GM19240 (cell line): Measurements from ENCODE around the gene BTN3A1.
"Not testable (repeated sequence)": the region's sequence is repeated elsewhere in the genome, so short reads cannot be mapped to it uniquely, and the experiment has no call there.

Experiments
- DNase-seq: peaks from one replicate; pipeline ENCODE4 v3.0.0; 2011; ENCODE audit warnings: low spot score; ENCODE audit not compliant: insufficient read length

The BTN3A1 gene

DNA sequence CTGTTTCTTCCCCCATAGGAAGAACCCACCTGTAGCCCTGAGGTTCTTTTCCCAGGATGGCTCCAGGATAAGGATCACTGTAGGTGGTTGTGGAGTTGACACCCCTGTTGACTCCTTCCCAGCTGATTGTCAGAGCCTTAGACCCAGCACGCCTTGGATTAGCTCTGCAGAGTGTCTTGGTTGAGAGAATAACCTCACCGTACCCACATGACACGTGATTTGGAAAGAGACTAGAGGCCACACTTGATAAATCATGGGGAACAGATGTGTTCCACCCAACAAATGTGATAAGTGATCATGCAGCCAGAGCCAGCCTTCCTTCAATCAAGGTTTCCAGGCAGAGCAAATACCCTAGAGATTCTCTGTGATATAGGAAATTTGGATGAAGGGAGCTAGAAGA, 12.2 kb downstream of the BTN3A1 start:
- DNase-seq, result no peak

DNA sequence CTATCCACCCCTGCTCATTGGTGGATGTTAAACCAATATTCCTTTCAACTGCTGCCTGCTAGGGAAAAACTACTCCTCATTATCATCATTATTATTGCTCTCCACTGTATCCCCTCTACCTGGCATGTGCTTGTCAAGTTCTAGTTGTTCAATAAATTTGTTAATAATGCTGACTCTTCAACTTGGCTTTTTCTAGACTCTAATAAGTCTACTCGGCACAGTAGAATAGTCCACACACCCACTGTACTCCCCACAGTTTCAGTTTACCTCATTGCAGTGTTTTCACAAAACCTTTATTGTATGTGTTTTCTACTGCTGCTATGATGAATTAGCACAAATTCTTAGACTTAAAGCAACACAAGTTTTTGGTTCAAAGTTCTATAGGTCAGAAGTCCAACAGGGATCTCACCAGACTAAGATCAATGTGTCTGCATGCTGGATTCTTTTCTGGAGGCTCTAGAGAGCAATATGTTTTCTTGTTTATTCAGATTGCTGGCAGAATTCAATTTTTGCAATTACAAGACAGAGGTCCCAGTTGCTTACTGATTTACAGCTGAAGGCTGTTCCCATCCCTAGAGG, 13.1 kb downstream of the BTN3A1 start:
- no peak for DNase-seq

DNA sequence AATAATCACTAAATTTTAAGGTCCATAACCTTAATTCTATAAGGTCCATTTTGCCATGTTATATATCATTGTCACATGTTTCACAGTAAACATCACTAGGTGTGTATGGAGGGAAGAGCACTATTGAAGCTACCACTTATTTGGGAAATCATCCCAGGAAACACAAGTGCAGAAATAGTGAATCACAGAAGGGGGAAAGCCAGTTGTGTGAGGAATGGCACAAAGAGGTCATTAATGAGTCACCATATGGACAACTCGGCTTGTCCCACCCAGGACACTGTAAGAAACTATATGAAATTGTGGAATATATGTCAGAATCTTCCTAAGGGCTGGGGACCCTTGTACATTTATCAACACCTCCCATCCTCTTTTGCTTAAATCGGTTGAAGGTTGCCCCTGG, 13.7 kb downstream of the BTN3A1 start:
- no peak for DNase-seq

DNA sequence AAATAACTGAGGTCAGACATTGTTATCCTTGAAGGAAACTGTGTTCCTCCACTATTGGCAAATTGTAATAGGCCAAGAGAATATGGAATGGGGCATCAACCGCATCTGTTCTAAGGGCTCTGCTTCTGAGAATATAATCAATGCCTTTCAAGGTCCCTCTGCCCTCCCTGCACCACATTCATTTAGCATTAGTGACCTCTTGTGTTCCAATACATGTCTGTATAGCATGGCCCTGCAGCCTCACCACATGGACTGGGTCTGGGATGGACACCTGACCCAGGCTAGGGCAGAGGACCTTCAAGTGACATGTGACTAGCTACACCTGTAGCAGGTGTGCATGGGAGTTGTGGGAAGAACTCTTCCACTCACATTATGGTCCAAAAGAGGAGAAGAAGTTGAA, 14.2 kb downstream of the BTN3A1 start:
- DNase-seq, result no peak

DNA sequence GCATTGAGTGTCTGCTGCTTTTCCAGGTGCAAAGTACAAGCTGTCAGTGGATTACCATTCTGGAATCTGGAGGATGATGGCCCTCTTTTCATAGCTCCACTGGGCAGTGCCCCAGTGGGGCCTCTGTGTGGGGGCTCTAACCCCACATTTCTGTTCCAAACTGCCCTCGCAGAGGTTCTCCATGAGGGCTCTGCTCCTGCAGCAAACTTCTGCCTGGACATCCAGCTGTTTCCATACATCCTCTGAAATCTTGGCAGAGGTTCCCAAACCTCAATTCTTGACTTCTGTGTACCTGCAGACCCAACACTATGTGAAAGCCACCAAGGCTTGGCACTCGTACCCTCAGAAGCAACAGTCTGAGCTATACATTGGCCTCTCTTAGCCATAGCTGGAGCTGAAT, 16.0 kb downstream of the BTN3A1 start:
- not testable (repeated sequence) for DNase-seq

DNA sequence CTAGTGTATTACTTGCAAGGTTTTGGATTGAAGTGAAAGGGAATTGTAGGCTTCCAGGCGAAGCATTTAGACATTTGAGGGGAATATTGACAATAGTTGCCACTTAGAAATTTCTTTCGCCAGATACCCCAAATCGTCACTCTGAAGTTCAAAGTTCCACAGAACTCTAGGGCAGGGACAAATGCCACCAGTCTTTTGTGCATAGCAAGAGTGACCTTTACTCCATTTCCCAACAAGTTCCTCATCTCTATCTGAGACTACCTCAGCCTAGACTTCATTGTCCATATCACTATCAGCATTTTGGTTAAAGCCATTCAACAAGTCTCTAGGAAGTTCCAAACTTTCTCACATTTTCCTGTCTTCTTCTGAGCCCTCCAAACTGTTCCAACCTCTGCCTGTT, 16.7 kb downstream of the BTN3A1 start:
- not testable (repeated sequence) for DNase-seq

DNA sequence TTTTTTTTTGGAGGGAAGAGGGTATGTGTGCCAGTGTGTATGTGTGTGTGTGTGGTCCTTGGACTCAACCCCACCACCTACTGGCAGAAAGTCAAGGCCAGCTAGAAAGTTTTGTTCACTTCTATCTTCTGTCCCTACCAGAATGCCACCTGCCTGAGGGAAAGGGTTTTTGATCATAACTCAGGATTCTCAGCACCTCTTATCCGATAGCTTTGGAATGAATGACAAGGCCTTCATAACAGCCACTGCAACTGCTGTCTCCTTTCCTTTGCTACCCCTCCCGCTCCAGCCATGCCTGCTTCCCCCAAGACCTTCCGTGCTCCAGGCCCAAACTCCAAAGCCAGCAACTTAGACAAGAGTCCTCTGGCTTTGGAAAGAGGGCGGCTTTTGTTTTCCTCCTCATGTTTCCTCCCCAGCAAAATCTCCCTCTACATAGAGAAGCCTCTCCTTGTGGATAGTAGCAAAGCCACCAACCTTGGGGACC, 18.7 kb downstream of the BTN3A1 start:
- DNase-seq, result no peak

DNA sequence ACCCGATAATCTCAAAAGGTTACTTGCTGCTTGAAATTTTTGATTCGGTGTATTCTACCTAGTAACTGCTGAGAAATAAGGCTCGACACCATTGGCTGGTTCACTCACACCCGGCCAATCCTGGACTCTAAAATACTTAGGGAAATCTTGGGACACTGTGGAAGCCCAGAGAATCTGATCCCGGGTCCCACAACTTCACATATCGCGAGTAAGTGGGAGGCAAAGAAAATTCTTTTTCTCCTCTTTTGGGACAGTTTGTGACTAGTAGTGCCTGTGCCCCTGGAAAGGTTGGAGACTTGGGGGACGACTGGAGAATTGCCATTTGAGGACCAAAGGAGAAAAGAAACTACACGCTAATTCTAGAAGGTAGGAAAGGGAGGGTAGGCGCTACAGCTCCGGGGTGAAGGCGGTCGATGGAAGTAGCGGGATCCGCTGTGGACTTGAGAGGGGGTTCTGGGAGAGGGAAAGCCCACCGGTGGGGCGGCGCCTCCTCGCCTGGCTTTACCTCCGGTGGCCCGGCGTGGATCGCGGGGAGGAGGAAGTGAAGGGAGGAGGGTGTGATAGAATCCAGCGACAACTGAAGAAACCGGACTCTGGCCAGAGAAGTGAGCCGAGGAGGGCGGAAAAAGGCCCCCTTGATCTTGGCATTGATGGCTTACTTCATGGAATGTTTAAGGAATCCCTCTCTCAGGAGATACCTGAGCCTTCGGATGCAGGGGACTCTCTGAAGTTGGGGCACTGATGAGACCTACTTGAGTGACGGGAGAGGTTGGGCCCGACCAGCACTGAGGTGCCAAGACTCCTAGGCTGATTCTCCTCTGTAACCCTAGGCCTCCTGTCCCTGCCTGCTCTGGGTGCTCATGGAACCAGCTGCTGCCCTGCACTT, 19.4 kb downstream of the BTN3A1 start:
- peak; percentile 41 for DNase-seq

DNA sequence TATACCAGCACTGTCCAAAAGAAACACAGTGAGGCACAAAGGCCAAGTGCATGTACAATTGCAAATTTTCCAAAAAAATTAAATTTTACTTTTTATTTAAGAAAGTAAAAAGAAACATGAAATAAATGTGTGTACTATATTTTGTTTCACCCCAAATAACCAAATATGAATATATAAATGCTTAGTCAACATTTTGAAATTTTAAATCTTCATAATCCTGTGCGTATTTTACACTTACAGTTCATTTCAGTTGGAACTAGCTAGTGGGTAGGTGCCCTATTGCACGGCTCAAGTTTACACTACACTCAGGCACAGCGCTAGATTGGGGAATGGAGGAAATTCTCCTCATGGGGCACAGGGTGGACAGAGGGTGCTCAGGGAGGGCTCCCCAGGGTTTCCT, 20.3 kb downstream of the BTN3A1 start:
- no peak for DNase-seq

DNA sequence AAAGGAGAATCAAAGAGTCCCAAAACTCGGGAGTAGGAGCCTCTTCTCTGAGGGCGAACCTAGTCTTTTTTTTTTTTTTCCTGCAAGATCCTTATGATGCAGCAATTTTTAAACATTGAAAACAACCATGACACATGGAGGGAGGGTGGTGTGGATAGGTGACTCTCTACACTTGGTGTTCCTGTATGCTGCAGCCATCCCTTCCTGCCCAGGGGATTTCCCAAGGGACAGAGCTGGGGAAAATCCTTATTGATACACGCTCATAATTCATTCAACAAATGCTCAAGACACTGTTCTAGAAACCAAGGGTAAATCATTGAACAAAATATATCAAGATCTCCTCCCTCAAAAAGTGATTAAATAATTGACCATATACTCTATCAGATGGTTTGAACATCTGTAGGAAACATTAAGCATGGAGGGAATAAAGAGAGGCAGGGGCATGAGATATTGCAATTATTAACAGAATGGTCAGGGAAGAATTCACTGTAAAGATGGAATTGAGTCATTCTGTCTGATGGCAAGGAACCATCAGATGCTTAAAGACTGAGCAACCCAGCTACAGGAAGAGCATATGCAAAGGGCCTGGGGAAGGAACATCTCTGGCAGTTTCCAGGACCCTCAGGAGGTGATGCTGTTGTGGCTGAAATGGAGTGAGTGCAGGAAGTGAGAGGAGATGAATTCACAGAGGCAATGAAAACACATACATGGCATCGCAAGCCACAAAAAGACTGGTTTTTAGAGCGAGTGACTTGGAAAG, 24.8 kb downstream of the BTN3A1 start:
- DNase-seq, result no peak

DNA sequence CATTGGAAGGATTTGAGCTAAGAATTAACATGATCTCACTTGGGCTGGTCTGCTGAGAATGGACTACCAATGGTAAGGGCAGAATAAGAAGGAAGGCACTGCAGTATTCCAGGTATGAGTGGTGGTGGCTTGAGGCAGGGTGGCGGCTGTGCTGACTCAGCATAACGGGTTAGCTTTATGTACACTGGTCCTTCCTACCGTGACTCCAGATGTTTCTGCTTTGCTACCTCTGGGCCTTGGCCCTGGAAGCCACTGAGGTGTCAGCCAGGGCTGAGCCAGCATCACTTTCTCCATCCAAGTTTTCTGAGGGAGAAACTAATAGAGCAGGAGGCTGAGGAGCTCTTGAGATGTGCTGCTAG, 25.4 kb downstream of the BTN3A1 start:
- no peak for DNase-seq

DNA sequence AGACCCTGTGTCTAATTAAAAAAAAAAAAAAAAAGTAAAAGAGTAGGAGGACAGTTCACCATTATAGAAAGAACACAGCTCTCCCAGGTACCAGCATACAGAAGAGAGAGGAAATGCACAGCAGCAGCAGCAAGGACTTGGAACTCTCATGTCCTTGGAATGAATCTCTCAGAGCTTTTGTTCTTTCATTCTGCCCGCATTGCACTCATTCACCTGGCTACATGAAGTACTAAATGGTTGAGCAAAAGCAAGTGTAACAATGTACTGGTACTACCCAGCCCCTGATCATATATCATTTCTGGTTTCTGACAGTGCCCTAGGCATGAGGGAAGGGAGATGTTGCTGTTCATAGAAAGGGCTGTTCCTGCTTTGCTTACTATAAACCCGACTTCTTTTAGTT, 26.1 kb downstream of the BTN3A1 start:
- no peak for DNase-seq

DNA sequence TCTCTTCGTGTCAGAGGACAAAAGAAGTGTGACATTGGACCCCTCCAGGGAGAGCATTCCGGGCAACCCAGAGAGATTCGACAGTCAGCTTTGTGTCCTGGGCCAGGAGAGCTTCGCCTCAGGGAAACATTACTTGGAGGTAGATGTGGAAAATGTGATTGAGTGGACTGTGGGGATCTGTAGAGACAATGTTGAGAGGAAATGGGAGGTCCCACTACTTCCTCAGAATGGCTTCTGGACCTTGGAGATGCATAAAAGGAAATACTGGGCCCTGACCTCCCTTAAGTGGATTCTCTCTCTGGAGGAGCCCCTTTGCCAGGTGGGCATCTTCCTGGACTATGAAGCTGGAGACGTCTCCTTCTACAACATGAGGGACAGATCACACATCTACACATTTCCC, 28.7 kb downstream of the BTN3A1 start:
- DNase-seq, result no peak

DNA sequence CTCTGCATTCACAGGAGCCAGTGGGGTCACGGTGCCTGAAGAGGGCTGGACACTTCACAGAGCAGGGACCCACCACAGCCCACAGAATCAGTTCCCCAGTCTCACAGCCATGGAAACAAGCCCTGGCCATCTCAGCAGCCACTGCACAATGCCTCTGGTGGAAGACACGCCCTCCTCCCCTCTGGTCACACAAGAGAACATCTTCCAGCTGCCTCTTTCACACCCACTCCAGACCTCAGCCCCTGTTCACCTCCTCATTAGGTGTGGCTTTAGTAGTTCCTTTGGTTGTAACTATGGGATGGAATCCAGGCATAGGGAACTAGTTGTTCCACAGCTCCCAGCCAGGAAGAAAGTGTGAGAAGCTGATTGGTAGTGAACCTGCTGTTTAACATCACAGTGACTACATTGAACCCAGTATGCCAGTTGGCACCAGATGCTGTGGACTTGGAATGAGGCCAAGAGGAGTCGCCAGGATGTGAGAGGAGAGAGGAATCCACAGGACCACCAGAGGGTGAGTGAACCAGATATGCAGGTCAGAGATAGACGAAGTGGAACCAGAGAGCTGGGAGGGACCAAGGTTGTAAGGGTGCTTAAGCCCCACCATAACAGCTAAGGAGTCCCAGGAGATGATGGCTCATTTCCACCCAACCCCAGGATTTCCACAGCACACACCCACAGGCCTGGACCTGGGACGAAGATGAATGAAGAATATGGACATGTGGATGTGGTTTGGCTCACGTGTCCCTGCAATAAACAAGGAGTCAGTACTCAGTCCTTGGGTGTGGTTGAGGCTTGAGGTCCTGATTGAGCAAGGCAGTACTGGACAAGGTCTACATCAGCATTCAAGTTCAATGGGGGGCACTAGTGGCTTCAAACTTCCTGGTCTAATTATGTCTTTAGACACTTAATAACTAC, 29.4 kb downstream of the BTN3A1 start:
- DNase-seq, result no peak

DNA sequence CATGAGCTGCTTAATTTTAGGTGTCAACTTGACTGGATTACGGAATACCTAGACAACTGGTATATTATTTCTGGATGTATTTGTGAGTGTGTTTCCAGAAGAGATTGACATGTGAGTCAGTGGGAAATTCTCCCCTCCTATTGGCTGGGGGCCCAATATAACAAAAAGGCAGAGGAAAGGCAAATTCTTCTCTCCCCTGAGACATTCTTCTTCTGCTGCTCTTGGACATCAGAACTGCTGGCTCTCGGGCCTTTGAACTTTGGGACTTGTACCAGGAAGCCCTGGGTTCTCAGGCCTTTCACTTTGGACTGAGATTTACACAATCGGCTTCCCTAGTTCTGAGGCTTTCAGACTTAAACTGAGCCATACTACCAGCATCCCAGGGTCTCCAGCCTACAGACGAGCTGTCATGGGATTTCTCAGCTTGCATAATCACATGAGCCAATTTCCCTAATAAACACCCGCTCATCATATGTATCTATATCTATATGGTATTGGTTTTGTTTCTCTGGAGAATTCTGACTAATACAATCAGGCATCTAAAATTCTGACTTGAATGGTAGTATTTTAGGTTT, 30.6 kb downstream of the BTN3A1 start:
- no peak for DNase-seq

DNA sequence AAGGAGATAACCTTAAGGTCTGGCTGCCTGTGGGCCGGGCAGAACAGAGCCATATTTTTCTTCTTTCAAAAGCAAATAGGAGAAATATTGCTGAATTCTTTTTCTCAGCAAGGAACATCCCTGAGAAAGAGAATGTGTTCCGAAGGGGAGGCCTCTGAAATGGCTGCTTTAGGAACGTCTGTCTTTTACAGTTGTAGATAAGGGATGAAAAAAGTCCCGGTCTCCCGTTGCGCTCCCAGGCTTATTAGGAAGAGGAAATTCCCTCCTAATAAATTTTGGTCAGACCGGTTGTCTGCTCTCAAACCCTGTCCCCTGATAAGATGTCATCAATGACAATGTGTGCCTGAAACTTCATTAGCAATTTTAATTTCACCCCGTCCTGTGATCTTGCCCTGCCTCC, 31.6 kb downstream of the BTN3A1 start:
- not testable (repeated sequence) for DNase-seq

DNA sequence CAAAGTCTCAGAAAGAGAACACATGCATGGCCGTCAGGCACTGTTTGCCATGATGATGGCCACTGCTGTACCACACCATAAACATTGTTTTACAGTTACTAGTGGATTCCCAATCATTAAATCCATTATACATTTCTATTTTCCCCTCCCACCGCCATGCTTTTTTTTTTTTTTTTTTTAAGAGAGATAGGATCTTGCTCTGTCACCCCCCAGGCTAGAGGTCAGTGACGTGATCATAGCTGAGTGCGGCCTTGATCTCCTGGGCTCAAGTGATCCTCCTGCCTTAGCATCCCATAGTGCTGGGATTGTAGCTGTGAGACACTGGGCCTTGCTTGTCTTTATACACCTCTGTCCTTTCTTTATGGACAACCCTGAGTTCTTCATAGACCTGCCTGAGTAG, 33.9 kb downstream of the BTN3A1 start:
- DNase-seq, result no peak

DNA sequence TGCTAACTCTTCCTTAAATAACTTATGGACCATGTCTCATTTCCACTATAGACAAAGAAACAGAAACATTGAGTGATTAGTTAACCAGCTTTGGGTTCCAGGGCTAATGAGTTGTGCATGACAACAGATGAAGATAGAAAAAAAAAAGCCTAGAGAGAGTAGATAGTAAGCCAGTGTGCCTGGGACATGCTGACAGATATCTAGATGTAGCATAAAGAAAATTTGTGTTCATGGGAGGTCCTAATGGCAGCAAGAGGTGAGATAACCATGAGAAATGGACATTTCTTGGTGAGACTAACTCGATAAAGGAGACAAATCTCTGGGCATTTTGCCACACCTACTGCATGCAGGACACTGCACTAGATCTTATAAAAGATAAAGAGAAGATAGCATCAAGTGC, 35.5 kb downstream of the BTN3A1 start:
- DNase-seq, result no peak

DNA sequence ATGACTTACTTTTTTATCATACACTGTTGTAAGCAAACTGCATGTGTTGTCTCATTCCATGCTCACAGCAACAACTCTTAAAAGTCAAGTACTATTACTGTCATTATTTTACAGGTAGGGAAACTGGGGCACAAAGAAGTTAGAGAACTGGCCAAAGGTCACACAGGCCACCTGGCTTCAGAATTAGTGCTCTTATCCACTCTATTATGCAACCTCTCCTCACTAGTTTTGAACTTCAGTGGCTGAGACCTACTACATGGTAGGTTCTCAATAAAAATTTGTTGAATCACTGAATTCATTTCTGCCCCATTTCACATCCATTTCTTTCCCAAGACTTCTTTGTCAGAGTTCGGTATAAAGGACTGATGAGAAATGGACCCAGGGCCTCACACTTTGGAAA, 35.9 kb downstream of the BTN3A1 start:
- no peak for DNase-seq

DNA sequence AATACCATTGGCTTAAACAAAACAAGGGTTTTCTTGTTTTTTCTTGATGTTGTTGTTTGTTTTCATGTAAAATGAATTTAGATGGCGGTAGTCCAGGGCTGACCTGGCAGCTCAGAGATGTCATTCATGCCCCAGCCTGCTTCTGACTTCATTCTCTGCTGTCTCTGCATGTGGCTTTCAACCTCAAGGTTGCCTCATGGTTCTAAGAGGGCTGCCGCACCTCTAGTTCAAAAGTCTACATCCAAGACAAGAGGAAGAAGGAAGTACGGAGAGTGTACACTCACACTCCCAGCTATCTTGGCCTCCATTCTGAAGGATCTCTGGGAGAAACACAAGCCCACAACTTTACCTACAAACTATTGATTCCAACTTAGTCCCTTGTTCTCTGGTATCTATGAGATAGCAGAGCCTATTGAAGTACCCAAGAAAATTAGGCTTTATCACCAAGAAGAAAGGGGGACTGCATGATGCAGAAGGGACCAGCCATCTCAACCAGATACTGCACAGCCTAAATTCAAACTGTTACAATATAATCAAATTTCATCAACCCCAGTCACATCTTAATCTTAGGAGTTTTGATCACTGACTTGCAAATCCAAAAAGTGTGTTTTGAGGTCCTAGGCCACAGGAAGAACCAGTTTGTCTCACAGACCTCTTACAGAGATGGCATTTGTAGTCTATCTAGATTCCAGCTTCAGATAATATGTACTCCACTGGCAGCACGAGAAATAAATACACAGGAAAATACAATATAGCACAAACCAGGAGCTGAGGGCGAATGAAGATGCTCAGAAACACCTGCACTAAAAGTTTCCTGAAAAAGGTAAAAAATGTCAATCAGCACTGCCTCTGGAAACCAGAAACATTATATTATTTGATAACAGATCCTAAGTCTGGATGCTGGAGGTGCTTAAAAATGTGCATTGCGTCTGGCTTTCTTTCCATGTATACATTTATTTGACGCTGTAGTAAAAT, 37.4 kb downstream of the BTN3A1 start:
- DNase-seq, result no peak
